ENCODE measurements around the gene CYP26A1. TPM values are rescaled to one million over a fixed set of nuclear protein-coding genes. Genes with fewer than 3 reads are reported as not detected.

Gene CYP26A1, protein sequence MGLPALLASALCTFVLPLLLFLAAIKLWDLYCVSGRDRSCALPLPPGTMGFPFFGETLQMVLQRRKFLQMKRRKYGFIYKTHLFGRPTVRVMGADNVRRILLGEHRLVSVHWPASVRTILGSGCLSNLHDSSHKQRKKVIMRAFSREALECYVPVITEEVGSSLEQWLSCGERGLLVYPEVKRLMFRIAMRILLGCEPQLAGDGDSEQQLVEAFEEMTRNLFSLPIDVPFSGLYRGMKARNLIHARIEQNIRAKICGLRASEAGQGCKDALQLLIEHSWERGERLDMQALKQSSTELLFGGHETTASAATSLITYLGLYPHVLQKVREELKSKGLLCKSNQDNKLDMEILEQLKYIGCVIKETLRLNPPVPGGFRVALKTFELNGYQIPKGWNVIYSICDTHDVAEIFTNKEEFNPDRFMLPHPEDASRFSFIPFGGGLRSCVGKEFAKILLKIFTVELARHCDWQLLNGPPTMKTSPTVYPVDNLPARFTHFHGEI
- not detected for total RNA-seq

GRCh38 chr10:93073539-93074146, at the start of gene CYP26A1:
TSS of gene CYP26A1 (plus strand) at chr10:93073893. CDS start at chr10:93073935, 42 bp downstream.
- Mint-ChIP-seq H3K27ac (peak within 1 kb of the TSS; percentile 43), H3K27me3 (peaks cover 88% of the 10 kb centered on the region), H3K4me1 (peaks cover 36% of the 10 kb centered on the region), H3K4me3 (peak within 1 kb of the TSS; percentile 59), H3K36me3 (no peaks in the 10 kb centered on the region), H3K9me3 (ENCODE audit: low read depth) (no peaks in the 10 kb centered on the region)
- ATAC-seq (no peak), DNase-seq (no peak)
- CTCF ChIA-PET, result interaction anchor here (1.4 to 1.8 kb wide), 2 partner anchors 12 to 18 kb away, joined by 3 to 9 read pairs; no protein-coding TSS in a partner anchor

GRCh38 chr10:93026072-93026471, 47.6 kb upstream of the CYP26A1 start:
- CTCF ChIA-PET, result no interaction called here
- Mint-ChIP-seq H3K27ac (no peak overlapping the region), H3K9me3 (ENCODE audit: low read depth) (no peaks in the 10 kb centered on the region), H3K27me3 (no peaks in the 10 kb centered on the region), H3K4me3 (no peak overlapping the region), H3K36me3 (peaks cover 1% of the 10 kb centered on the region), H3K4me1 (no peaks in the 10 kb centered on the region)
- ATAC-seq (no peak), DNase-seq (no peak)

DNA sequence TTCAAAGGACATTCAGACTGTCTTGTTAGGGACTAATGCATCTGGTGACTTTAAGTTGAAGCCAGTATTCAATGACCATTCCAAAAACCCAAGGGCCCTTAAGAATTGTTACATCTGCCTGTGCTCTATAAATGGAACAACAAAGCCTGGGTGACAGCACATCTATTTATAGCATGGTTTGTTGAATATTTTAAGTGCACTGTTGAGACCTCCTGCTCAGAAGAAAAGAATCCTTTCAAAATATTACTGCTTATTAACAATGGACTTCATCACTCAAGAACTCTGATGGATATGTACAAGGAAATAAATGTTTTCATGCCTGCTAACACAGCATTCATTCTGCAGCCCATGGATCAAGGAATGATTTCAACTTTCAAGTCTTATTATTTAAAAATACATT, 46.2 kb upstream of the CYP26A1 start:
- no peak overlapping the region for H3K4me3 Mint-ChIP-seq
- CTCF ChIA-PET, result no interaction called here
- peaks cover 1% of the 10 kb centered on the region for H3K36me3 Mint-ChIP-seq
- no peak overlapping the region for H3K27ac Mint-ChIP-seq
- ATAC-seq (no peak), DNase-seq (no peak)
- H3K9me3 Mint-ChIP-seq (ENCODE audit: low read depth), result no peaks in the 10 kb centered on the region
- no peaks in the 10 kb centered on the region for H3K27me3 Mint-ChIP-seq
- H3K4me1 Mint-ChIP-seq, result no peaks in the 10 kb centered on the region

GRCh38 chr10:93028883-93029282, 44.8 kb upstream of the CYP26A1 start:
- H3K4me3 Mint-ChIP-seq, result no peak overlapping the region
- no peaks in the 10 kb centered on the region for H3K9me3 Mint-ChIP-seq (ENCODE audit: low read depth)
- H3K27me3 Mint-ChIP-seq, result no peaks in the 10 kb centered on the region
- DNase-seq (no peak), ATAC-seq (no peak)
- no peak overlapping the region for H3K27ac Mint-ChIP-seq
- H3K36me3 Mint-ChIP-seq, result peaks cover 1% of the 10 kb centered on the region
- H3K4me1 Mint-ChIP-seq, result no peaks in the 10 kb centered on the region
- CTCF ChIA-PET, result interaction anchor here (0.6 kb wide), 1 partner anchor 14 kb away, joined by 3 read pairs; no protein-coding TSS in a partner anchor

DNA sequence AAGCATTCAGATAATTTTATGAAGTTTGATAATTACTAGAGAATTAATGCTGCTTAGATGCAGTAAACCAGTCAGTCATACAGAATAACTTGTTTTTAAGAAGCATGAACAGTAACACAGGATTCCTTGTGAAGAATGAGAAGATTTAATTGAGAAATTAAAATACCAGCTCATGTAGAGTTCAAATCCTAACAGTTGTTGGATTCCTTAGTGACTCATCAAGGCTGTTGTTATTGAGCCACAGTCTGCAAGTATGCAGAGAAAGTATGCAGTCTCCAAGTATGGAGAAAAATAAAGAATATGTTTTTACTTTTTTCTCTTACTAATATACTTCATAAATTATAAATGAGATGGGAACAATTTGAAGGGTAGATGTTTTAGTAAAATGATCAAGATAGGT, 43.3 kb upstream of the CYP26A1 start:
- CTCF ChIA-PET, result no interaction called here
- ATAC-seq (no peak), DNase-seq (no peak)
- no peaks in the 10 kb centered on the region for H3K4me1 Mint-ChIP-seq
- H3K4me3 Mint-ChIP-seq, result no peak overlapping the region
- no peaks in the 10 kb centered on the region for H3K36me3 Mint-ChIP-seq
- H3K9me3 Mint-ChIP-seq (ENCODE audit: low read depth), result no peaks in the 10 kb centered on the region
- no peak overlapping the region for H3K27ac Mint-ChIP-seq
- no peaks in the 10 kb centered on the region for H3K27me3 Mint-ChIP-seq

GRCh38 chr10:93032105-93032808, 41.4 kb upstream of the CYP26A1 start:
- Mint-ChIP-seq H3K9me3 (ENCODE audit: low read depth) (no peaks in the 10 kb centered on the region), H3K4me3 (no peak overlapping the region), H3K27me3 (no peaks in the 10 kb centered on the region), H3K27ac (no peak overlapping the region), H3K4me1 (no peaks in the 10 kb centered on the region), H3K36me3 (peaks cover 1% of the 10 kb centered on the region)
- CTCF ChIA-PET, result interaction anchor here (1.1 kb wide), 1 partner anchor 320 kb away, joined by 3 read pairs; no protein-coding TSS in a partner anchor
- DNase-seq (no peak), ATAC-seq (no peak)

DNA sequence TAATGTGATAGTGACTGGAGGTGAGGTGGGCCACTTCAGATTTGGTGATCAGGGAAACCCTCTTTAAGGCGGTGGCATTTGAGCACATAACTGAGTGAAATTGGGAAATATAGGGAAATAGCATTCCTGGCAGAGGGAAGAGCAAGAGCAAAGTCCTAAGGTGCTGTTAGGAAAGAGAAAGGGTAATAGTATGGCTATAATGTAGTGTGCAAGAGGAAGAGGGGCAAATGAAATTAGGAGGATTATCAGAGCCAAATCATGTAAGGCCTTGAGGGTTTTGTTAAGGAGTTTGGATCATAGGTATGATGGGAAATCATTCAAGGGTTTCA, 40.9 kb upstream of the CYP26A1 start:
- CTCF ChIA-PET, result interaction anchor here (1.1 kb wide), 1 partner anchor 319 kb away, joined by 3 read pairs; no protein-coding TSS in a partner anchor

GRCh38 chr10:93034426-93034825, 39.3 kb upstream of the CYP26A1 start:
- CTCF ChIA-PET, result no interaction called here
- no peak overlapping the region for H3K27ac Mint-ChIP-seq
- H3K27me3 Mint-ChIP-seq, result no peaks in the 10 kb centered on the region
- no peaks in the 10 kb centered on the region for H3K9me3 Mint-ChIP-seq (ENCODE audit: low read depth)
- no peaks in the 10 kb centered on the region for H3K4me1 Mint-ChIP-seq
- no peak for DNase-seq
- peaks cover 1% of the 10 kb centered on the region for H3K36me3 Mint-ChIP-seq
- H3K4me3 Mint-ChIP-seq, result no peak overlapping the region
- no peak for ATAC-seq

More for the DNA sequence above, 40.9 kb upstream of the CYP26A1 start:
- no peaks in the 10 kb centered on the region for H3K9me3 Mint-ChIP-seq (ENCODE audit: low read depth)
- no peaks in the 10 kb centered on the region for H3K4me1 Mint-ChIP-seq
- no peak for DNase-seq
- no peaks in the 10 kb centered on the region for H3K27me3 Mint-ChIP-seq
- no peak for ATAC-seq
- no peak overlapping the region for H3K4me3 Mint-ChIP-seq
- no peak overlapping the region for H3K27ac Mint-ChIP-seq
- peaks cover 1% of the 10 kb centered on the region for H3K36me3 Mint-ChIP-seq

- Mint-ChIP-seq H3K36me3 (peaks cover 1% of the 10 kb centered on the region), H3K4me3 (no peak overlapping the region)
Observed at GRCh38 chr10:93039110-93039509, 34.6 kb upstream of the CYP26A1 start.

DNA sequence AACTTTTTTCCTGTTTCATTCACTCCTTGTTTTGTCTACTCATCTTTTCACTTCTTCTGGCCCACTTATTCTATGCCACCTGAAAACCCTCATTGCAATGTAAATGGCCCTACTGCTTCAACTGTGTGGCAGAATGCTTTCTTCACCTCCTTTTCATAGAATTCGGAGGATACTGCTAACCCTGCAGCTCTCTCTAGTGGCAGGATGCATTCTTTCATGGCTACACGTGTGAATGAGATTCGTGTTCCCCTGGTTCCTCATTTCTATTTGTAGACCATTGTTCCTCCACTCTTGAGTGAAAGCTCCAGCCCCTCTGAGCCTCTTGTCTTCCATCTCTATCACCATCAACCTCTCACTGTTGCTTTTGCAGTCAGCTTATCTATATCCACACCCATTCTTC, 34.0 kb upstream of the CYP26A1 start:
- Mint-ChIP-seq H3K27ac (no peak overlapping the region), H3K27me3 (no peaks in the 10 kb centered on the region), H3K4me1 (no peaks in the 10 kb centered on the region), H3K36me3 (peaks cover 1% of the 10 kb centered on the region), H3K4me3 (no peak overlapping the region), H3K9me3 (ENCODE audit: low read depth) (no peaks in the 10 kb centered on the region)
- ATAC-seq (no peak), DNase-seq (no peak)
- CTCF ChIA-PET, result interaction anchor here (1.6 kb wide), 1 partner anchor 155 kb away, joined by 3 read pairs; no protein-coding TSS in a partner anchor

More at GRCh38 chr10:93039110-93039509, 34.6 kb upstream of the CYP26A1 start:
- H3K27ac Mint-ChIP-seq, result no peak overlapping the region
- no peaks in the 10 kb centered on the region for H3K4me1 Mint-ChIP-seq
- H3K9me3 Mint-ChIP-seq (ENCODE audit: low read depth), result no peaks in the 10 kb centered on the region
- no peak for ATAC-seq
- CTCF ChIA-PET, result interaction anchor here (1.6 kb wide), 1 partner anchor 154 kb away, joined by 3 read pairs; no protein-coding TSS in a partner anchor
- no peaks in the 10 kb centered on the region for H3K27me3 Mint-ChIP-seq
- no peak for DNase-seq

DNA sequence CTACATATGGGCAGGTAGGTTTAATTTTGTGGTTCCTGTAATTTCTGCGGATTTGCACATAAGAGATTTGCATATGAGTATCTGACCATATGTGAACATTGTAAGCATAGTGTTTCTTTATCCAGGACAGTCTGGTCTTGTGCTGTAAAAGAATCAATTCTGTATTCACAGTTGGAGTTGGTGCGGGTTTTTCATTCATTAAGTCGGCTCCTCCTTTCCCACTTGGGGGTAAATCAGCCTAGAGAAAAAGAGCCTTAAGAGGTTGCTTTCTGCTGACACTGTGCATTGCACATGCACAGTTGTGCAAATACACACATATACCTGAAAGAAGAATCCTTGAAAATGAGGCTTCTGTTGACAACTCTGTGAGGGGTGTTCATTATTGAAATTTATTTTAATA, 19.2 kb upstream of the CYP26A1 start:
- Mint-ChIP-seq H3K4me1 (no peaks in the 10 kb centered on the region), H3K27me3 (no peaks in the 10 kb centered on the region), H3K27ac (no peak overlapping the region), H3K9me3 (ENCODE audit: low read depth) (no peaks in the 10 kb centered on the region), H3K4me3 (no peak overlapping the region), H3K36me3 (no peaks in the 10 kb centered on the region)
- CTCF ChIA-PET, result interaction anchor here (0.8 kb wide), 1 partner anchor 18 kb away, joined by 3 read pairs; no protein-coding TSS in a partner anchor
- no peak for DNase-seq
- ATAC-seq, result no peak

- Mint-ChIP-seq H3K9me3 (ENCODE audit: low read depth) (no peaks in the 10 kb centered on the region), H3K4me1 (peaks cover 12% of the 10 kb centered on the region), H3K36me3 (peaks cover 1% of the 10 kb centered on the region), H3K4me3 (no peak overlapping the region), H3K27ac (no peak overlapping the region), H3K27me3 (peaks cover 18% of the 10 kb centered on the region)
- DNase-seq, result no peak
- CTCF ChIA-PET, result no interaction called here
- no peak for ATAC-seq
Observed at GRCh38 chr10:93058139-93058538, 15.6 kb upstream of the CYP26A1 start.
